ENCODE results near the gene HDAC1. TPM values are rescaled to one million over a fixed set of nuclear protein-coding genes. Genes with fewer than 3 reads are reported as not detected.

HDAC1 gene
- total RNA-seq, 2 donors from 2014 or later: 21.8 to 28.0 TPM

- Histone ChIP-seq H3K27ac (peak overlapping the region; percentile 66 to 67), H3K4me1 (peaks cover 0 to 56% of the 10 kb centered on the region in 2 donors), H3K9me3 (no peaks in the 10 kb centered on the region), H3K36me3 (no peaks in the 10 kb centered on the region), H3K27me3 (no peaks in the 10 kb centered on the region), H3K4me3 (no peak overlapping the region)
- TF ChIP-seq CTCF (IDR thresholded peaks at IDR 0.05): peak; percentile 78 to 94
- peak; percentile 88 for DNase-seq (ENCODE audit: low spot score)
Observed at GRCh38 chr1:32247983-32248889, 43.6 kb upstream of the HDAC1 start.

GRCh38 chr1:32249831-32250525 is 41.9 kb upstream of the HDAC1 start:
- no peak for DNase-seq (ENCODE audit: low spot score)
- H3K27ac ChIP-seq: peak overlapping the region; percentile 62 to 66
- peaks cover 0 to 56% of the 10 kb centered on the region in 2 donors for H3K4me1 ChIP-seq
- H3K27me3 ChIP-seq: no peaks in the 10 kb centered on the region
- no peak for TF ChIP-seq CTCF (IDR thresholded peaks at IDR 0.05)
- H3K4me3 ChIP-seq: no peak overlapping the region
- H3K9me3 ChIP-seq: no peaks in the 10 kb centered on the region
- no peaks in the 10 kb centered on the region for H3K36me3 ChIP-seq

- Histone ChIP-seq H3K4me3 (no peak within 1 kb of the TSS), H3K27me3 (no peaks in the 10 kb centered on the region), H3K4me1 (peaks cover 0 to 54% of the 10 kb centered on the region in 2 donors), H3K27ac (peak within 1 kb of the TSS; percentile 59 to 66), H3K9me3 (no peaks in the 10 kb centered on the region), H3K36me3 (no peaks in the 10 kb centered on the region)
- no peak for TF ChIP-seq CTCF (IDR thresholded peaks at IDR 0.05)
- no peak for DNase-seq (ENCODE audit: low spot score)
Observed at GRCh38 chr1:32250893-32251716, 40.8 kb upstream of the HDAC1 start, which contains the start of gene LCK. Gene LCK, plus strand, starts transcription at chr1:32251265. Its CDS starts 23,065 bp downstream, at chr1:32274330.

GRCh38 chr1:32255072-32256071 is 36.5 kb upstream of the HDAC1 start:
- no peak overlapping the region for H3K4me3 ChIP-seq
- no peak for TF ChIP-seq CTCF (IDR thresholded peaks at IDR 0.05)
- no peaks in the 10 kb centered on the region for H3K36me3 ChIP-seq
- no peak overlapping the region for H3K27ac ChIP-seq
- DNase-seq (ENCODE audit: low spot score): no peak
- no peaks in the 10 kb centered on the region for H3K27me3 ChIP-seq
- peaks cover 0 to 17% of the 10 kb centered on the region in 2 donors for H3K4me1 ChIP-seq
- H3K9me3 ChIP-seq: no peaks in the 10 kb centered on the region
